ENCODE data around the gene ZNF512. TPM values are rescaled to one million over a fixed set of nuclear protein-coding genes. Genes with fewer than 3 reads are reported as not detected.

Gene ZNF512
- polyA plus RNA-seq, 2 of the 4 experiments (the other 2 are of a cell fraction): 25.3 to 55.4 TPM

DNA sequence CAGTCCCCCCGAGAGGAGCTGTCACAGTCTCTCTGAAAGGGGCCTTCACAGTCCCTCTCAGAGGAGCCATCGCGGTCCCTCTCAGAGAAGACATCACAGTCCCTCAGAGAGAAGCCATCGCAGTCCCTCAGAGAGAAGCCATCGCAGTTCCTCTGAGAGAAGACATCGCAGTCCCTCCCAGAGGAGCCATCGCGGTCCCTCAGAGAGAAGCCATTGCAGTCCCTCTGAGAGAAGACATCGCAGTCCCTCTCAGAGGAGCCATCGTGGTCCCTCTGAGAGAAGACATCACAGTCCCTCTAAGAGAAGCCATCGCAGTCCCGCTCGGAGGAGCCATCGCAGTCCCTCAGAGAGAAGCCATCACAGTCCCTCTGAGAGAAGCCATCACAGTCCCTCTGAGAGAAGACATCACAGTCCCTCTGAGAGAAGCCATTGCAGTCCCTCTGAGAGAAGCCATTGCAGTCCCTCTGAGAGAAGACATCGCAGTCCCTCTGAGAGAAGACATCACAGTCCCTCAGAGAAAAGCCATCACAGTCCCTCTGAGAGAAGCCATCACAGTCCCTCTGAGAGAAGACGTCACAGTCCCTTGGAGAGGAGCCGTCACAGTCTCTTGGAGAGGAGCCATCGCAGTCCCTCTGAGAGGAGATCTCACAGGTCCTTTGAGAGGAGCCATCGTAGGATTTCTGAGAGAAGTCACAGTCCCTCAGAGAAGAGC lies 1.3 kb upstream of the ZNF512 start:
- Histone ChIP-seq H3K4me1 (peaks cover 12% of the 10 kb centered on the region), H3K4me3 (no peak overlapping the region), H3K9me3 (peaks cover 52% of the 10 kb centered on the region), H3K4me2 (no peak overlapping the region), H3K27ac (no peak overlapping the region)
- ChIA-PET CTCF (interaction anchor here (1.2 kb wide), 1 partner anchor 815 kb away, joined by 3 read pairs; no protein-coding TSS in a partner anchor), POLR2A (interaction anchor here (1.5 kb wide), 1 partner anchor 153 kb away, joined by 8 read pairs; the partner anchor contains the start of gene NRBP1)
- no peak for DNase-seq (ENCODE audit: low read depth in 1 of 2, low spot score in 1 of 2)
- 93% methylated on average over 19 of the region's 19 CpGs for WGBS (ENCODE audit: missing lambda C conversion rate)
- ATAC-seq: no peak
- no peak for TF ChIP-seq MYC (IDR thresholded peaks at IDR 0.05; ENCODE audit: borderline replicate concordance, low read length)
- no peak for TF ChIP-seq SREBF2 (IDR thresholded peaks at IDR 0.05)
- TF ChIP-seq NPAS2 (CRISPR knock-in tag; IDR thresholded peaks at IDR 0.05; ENCODE audit: borderline replicate concordance): no peak
- FAIRE-seq: no peak

DNA sequence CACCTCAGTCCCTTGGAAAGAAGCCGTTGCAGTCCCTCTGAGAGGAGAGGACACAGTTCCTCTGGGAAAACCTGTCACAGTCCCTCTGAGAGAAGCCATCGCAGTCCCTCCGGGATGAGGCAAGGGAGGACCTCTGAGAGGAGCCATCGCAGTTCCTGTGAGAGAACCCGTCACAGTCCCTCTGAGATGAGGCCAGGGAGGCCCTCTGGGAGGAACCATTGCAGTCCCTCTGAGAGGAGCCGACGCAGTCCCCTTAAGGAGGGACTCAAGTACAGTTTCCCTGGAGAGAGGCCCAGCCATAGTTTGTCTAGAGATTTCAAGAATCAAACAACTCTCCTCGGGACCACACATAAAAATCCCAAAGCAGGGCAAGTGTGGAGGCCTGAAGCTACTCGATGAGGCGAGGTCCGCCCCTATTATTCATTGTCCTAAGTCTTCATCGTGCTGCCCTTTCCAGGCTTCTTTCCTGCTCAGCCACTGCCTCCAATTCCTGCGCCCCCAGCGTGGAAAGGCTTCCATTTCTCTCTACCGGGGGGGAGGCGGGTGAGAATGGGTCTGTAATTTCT lies 630 bp upstream of the ZNF512 start:
- CTCF ChIA-PET: interaction anchor here (0.5 to 1.5 kb wide), 3 partner anchors 23 to 187 kb away, joined by 3 to 4 read pairs (median 3); no protein-coding TSS in a partner anchor
- peak overlapping the region; percentile 71 to 80 for H3K27ac ChIP-seq

DNA sequence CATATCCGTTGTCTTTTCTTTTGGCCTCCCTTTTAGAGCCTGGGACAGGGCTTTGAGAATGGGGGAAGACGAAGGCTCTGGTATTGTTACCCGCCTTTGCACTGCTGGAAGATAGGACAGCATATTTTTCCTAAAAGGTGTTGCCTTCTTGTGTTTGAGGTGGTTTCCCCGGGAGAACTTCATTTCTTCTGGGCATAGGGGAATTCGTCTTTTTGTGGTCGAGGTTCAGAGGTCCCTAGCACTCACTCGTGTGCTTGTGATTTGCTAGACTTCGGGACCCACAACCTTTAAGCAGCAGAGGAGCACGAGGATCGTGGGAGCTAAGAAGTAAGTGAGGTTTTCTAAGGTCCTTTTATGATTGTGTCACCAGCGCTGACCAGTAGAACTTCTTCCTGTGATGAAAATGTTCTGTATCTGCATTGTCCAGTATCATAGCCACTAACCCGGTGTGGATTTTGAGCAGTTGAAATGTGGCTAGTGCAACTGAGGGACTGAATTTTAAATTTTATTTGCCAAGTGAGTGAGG lies 611 bp downstream of the ZNF512 start:
- peak overlapping the region; percentile 71 to 80 for H3K27ac ChIP-seq
- FAIRE-seq (no peak), ATAC-seq (peak in 1 of 2 experiments; percentile 16; a peak in 3 of 6 replicates), DNase-seq (ENCODE audit: low read depth in 1 of 2, low spot score in 1 of 2) (no peak)
- H3K9me3 ChIP-seq: peaks cover 33% of the 10 kb centered on the region
- ChIA-PET CTCF (interaction anchor here (1.5 kb wide), 1 partner anchor 21 kb away, joined by 3 read pairs; no protein-coding TSS in a partner anchor), POLR2A (interaction anchor here (1.0 to 1.5 kb wide), 4 partner anchors 13 to 174 kb away, joined by 3 to 8 read pairs (median 4); partner anchors contain the start of genes NRBP1 and PPM1G)
- TF ChIP-seq PHF8 (IDR thresholded peaks at IDR 0.05; ENCODE audit: borderline replicate concordance, low read depth) (peak; percentile 76), FOXS1 (CRISPR knock-in tag; IDR thresholded peaks at IDR 0.05) (no peak)
- TF ChIP-seq, protein P1, sequence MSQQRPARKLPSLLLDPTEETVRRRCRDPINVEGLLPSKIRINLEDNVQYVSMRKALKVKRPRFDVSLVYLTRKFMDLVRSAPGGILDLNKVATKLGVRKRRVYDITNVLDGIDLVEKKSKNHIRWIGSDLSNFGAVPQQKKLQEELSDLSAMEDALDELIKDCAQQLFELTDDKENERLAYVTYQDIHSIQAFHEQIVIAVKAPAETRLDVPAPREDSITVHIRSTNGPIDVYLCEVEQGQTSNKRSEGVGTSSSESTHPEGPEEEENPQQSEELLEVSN (IDR thresholded peaks at IDR 0.05; ENCODE audit: borderline replicate concordance, low read depth): peak; percentile 36; the same call in 1 of the 2 replicates
- H3K4me1 ChIP-seq: peaks cover 12% of the 10 kb centered on the region
- H3K4me2 ChIP-seq: peak overlapping the region; percentile 82
- peak overlapping the region; percentile 75 for H3K4me3 ChIP-seq
- 13% methylated on average over 12 of the region's 12 CpGs for WGBS (ENCODE audit: missing lambda C conversion rate)

More for the DNA sequence above, 630 bp upstream of the ZNF512 start:
- ATAC-seq (no peak; a peak in 1 of 6 replicates), DNase-seq (ENCODE audit: low read depth in 1 of 2, low spot score in 1 of 2) (no peak), FAIRE-seq (no peak)
- WGBS (ENCODE audit: missing lambda C conversion rate): 92% methylated on average over 16 of the region's 16 CpGs
- Histone ChIP-seq H3K9me3 (peaks cover 46% of the 10 kb centered on the region), H3K4me1 (peaks cover 12% of the 10 kb centered on the region), H3K4me2 (peak overlapping the region; percentile 82), H3K4me3 (peak overlapping the region; percentile 75)
- POLR2A ChIA-PET: interaction anchor here (0.7 to 1.5 kb wide), 6 partner anchors 15 to 173 kb away, joined by 3 to 8 read pairs (median 4); partner anchors contain the start of genes NRBP1 and PPM1G
- TF ChIP-seq POLR2A (IDR thresholded peaks at IDR 0.05; ENCODE audit: low read length) (no peak), CEBPB (IDR thresholded peaks at IDR 0.05) (0 out of 4 replicates have a peak, but pooled peaks of 1 of the 2 experiments have one; percentile 5)

DNA sequence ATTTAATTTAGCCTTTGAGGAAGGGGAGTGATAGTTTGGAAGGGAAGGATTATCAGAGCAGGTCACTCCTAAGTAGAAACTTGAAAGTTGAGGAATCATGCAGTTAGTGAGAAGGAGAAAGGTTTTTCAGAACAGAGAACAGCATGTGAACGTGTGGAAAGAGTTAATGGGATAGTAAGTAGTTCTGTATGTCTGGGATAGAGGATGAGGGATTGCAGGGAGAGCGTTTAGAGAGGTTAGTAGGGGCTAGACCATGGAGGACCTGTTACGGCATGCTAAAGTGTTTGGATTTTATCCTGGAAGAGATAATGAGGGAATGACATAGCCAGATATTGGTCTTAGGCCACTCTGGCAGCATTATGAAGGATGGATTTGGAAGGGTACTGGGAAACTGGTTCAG lies 1.8 kb downstream of the ZNF512 start:
- no peak overlapping the region for H3K27ac ChIP-seq
- peak overlapping the region; percentile 82 for H3K4me2 ChIP-seq
- peak overlapping the region; percentile 75 for H3K4me3 ChIP-seq
- peaks cover 22% of the 10 kb centered on the region for H3K9me3 ChIP-seq
- ChIA-PET CTCF (interaction anchor here (1.7 kb wide), 1 partner anchor 12 kb away, joined by 8 read pairs; no protein-coding TSS in a partner anchor), POLR2A (no interaction called here)
- 91% methylated on average over 3 of the region's 3 CpGs for WGBS (ENCODE audit: missing lambda C conversion rate)
- TF ChIP-seq FOSB (CRISPR knock-in tag; IDR thresholded peaks at IDR 0.05): no peak
- no peak for TF ChIP-seq HEYL (CRISPR knock-in tag; IDR thresholded peaks at IDR 0.05)
- TF ChIP-seq RAD21 (conservative IDR thresholded peaks at IDR 0.05 in 1 of 2, IDR thresholded peaks at IDR 0.05 in 1 of 2): no peak
- no peak for TF ChIP-seq HOXA7 (CRISPR knock-in tag; IDR thresholded peaks at IDR 0.05)
- TF ChIP-seq, protein P2, sequence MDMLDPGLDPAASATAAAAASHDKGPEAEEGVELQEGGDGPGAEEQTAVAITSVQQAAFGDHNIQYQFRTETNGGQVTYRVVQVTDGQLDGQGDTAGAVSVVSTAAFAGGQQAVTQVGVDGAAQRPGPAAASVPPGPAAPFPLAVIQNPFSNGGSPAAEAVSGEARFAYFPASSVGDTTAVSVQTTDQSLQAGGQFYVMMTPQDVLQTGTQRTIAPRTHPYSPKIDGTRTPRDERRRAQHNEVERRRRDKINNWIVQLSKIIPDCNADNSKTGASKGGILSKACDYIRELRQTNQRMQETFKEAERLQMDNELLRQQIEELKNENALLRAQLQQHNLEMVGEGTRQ (IDR thresholded peaks at IDR 0.05): no peak
- TF ChIP-seq, protein P3, sequence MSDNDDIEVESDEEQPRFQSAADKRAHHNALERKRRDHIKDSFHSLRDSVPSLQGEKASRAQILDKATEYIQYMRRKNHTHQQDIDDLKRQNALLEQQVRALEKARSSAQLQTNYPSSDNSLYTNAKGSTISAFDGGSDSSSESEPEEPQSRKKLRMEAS (IDR thresholded peaks at IDR 0.05): no peak
- no peak for TF ChIP-seq KDM1A (IDR thresholded peaks at IDR 0.05; ENCODE audit: low read depth)
- TF ChIP-seq CBX8 (IDR thresholded peaks at IDR 0.05): no peak
- TF ChIP-seq GATA3 (IDR thresholded peaks at IDR 0.05; ENCODE audit: borderline replicate concordance): no peak
- TF ChIP-seq MAZ (IDR thresholded peaks at IDR 0.05; ENCODE audit: borderline replicate concordance, low read depth, low read length): no peak
- FAIRE-seq (no peak), DNase-seq (ENCODE audit: low read depth in 1 of 2, low spot score in 1 of 2) (no peak), ATAC-seq (no peak)
- H3K4me1 ChIP-seq: peaks cover 12% of the 10 kb centered on the region
